ENCODE measurements around the gene LONP2.
"Not testable (repeated sequence)": the region's sequence is repeated elsewhere in the genome, so short reads cannot be mapped to it uniquely, and the experiment has no call there.

LONP2 gene

GRCh38 chr16:48371393-48371780 is 127.3 kb downstream of the LONP2 start:
- no peak for DNase-seq

- DNase-seq, result no peak
These were observed 128.6 kb downstream of the LONP2 start for GRCh38 chr16:48372744-48373143.

GRCh38 chr16:48373258-48374029 is 129.3 kb downstream of the LONP2 start:
- DNase-seq, result no peak

- DNase-seq, result no peak
These were observed 130.2 kb downstream of the LONP2 start for GRCh38 chr16:48374255-48374654.

- DNase-seq, result not testable (repeated sequence)
These were observed 133.2 kb downstream of the LONP2 start for GRCh38 chr16:48377301-48377700.

- DNase-seq, result no peak
These were observed 134.2 kb downstream of the LONP2 start for GRCh38 chr16:48378276-48378675.

GRCh38 chr16:48378836-48379235 is 134.7 kb downstream of the LONP2 start:
- no peak for DNase-seq

- DNase-seq, result no peak
These were observed 137.1 kb downstream of the LONP2 start for GRCh38 chr16:48381201-48381600.

GRCh38 chr16:48382131-48382530 is 138.0 kb downstream of the LONP2 start:
- no peak for DNase-seq

- DNase-seq, result no peak
These were observed 139.1 kb downstream of the LONP2 start for GRCh38 chr16:48383009-48383876.

- peak; percentile 10 for DNase-seq
These were observed 139.9 kb downstream of the LONP2 start for GRCh38 chr16:48383877-48384519.

GRCh38 chr16:48384520-48385252 is 140.6 kb downstream of the LONP2 start:
- DNase-seq, result peak; percentile 46

GRCh38 chr16:48385253-48386150 is 141.4 kb downstream of the LONP2 start, which contains the start of gene SIAH1:
TSS of gene SIAH1 (minus strand) at chr16:48385413. CDS start at chr16:48362428, 22,985 bp downstream.
- DNase-seq, result peak; percentile 89

GRCh38 chr16:48386559-48387312 is 142.6 kb downstream of the LONP2 start:
- no peak for DNase-seq

- no peak for DNase-seq
These were observed 148.3 kb downstream of the LONP2 start for GRCh38 chr16:48392407-48392806.

GRCh38 chr16:48393485-48394354 is 149.6 kb downstream of the LONP2 start:
- no peak for DNase-seq

GRCh38 chr16:48394355-48394703 is 150.2 kb downstream of the LONP2 start:
- DNase-seq, result no peak

- no peak for DNase-seq
These were observed 151.3 kb downstream of the LONP2 start for GRCh38 chr16:48395375-48395774.

- DNase-seq, result not testable (repeated sequence)
These were observed 158.4 kb downstream of the LONP2 start for GRCh38 chr16:48402547-48402946.

- no peak for DNase-seq
These were observed 161.1 kb downstream of the LONP2 start for GRCh38 chr16:48405153-48405552.

All from CD4-positive, alpha-beta T cell treated with Interleukin-17A for 1 hour (primary cell).